ENCODE data around the gene ATF7IP2. TPM values are rescaled to one million over a fixed set of nuclear protein-coding genes. Genes with fewer than 3 reads are reported as not detected.
"Not testable (repeated sequence)": the region's sequence is repeated elsewhere in the genome, so short reads cannot be mapped to it uniquely, and the experiment has no call there.

Gene ATF7IP2
- not detected in 2 replicates for total RNA-seq (2014; rRNA removed; shearing (Covaris generic))

GRCh38 chr16:10385725-10386516 lies at the start of gene ATF7IP2:
Gene ATF7IP2 (plus strand): TSS chr16:10386061. CDS start chr16:10430621, 44,560 bp downstream.
- H3K36me3 ChIP-seq = no peaks in the 10 kb centered on the region
- DNase-seq = no peak
- H3K4me1 ChIP-seq = no peaks in the 10 kb centered on the region
- H3K27me3 ChIP-seq = no peaks in the 10 kb centered on the region
- H3K27ac ChIP-seq = no peak within 1 kb of the TSS
- H3K9me3 ChIP-seq (replicated peaks) = no peaks in the 10 kb centered on the region
- H3K4me3 ChIP-seq = no peak within 1 kb of the TSS

GRCh38 chr16:10338426-10338825 lies 47.4 kb upstream of the ATF7IP2 start:
- Histone ChIP-seq H3K36me3 (no peaks in the 10 kb centered on the region), H3K27me3 (no peaks in the 10 kb centered on the region), H3K4me3 (no peak overlapping the region), H3K4me1 (no peaks in the 10 kb centered on the region), H3K27ac (no peak overlapping the region), H3K9me3 (replicated peaks) (no peaks in the 10 kb centered on the region)
- no peak for DNase-seq

- H3K36me3 ChIP-seq = no peaks in the 10 kb centered on the region
- H3K9me3 ChIP-seq (replicated peaks) = no peaks in the 10 kb centered on the region
- DNase-seq = no peak
- no peak overlapping the region for H3K4me3 ChIP-seq
- no peak overlapping the region for H3K27ac ChIP-seq
- H3K4me1 ChIP-seq = no peaks in the 10 kb centered on the region
- H3K27me3 ChIP-seq = no peaks in the 10 kb centered on the region
Measured at GRCh38 chr16:10339777-10340732, 45.8 kb upstream of the ATF7IP2 start.

- H3K36me3 ChIP-seq = no peaks in the 10 kb centered on the region
- no peak overlapping the region for H3K27ac ChIP-seq
- DNase-seq = no peak
- H3K4me3 ChIP-seq = no peak overlapping the region
- no peaks in the 10 kb centered on the region for H3K27me3 ChIP-seq
- H3K4me1 ChIP-seq = no peaks in the 10 kb centered on the region
- H3K9me3 ChIP-seq (replicated peaks) = no peaks in the 10 kb centered on the region
Measured at GRCh38 chr16:10343124-10343760, 42.6 kb upstream of the ATF7IP2 start.

- not testable (repeated sequence) for H3K9me3 ChIP-seq (replicated peaks); H3K4me1 ChIP-seq; DNase-seq; H3K4me3 ChIP-seq; H3K36me3 ChIP-seq; H3K27ac ChIP-seq; H3K27me3 ChIP-seq
Measured at GRCh38 chr16:10344699-10345098, 41.2 kb upstream of the ATF7IP2 start.

- no peaks in the 10 kb centered on the region for H3K4me1 ChIP-seq
- no peak for DNase-seq
- H3K36me3 ChIP-seq = no peaks in the 10 kb centered on the region
- no peak overlapping the region for H3K27ac ChIP-seq
- H3K9me3 ChIP-seq (replicated peaks) = no peaks in the 10 kb centered on the region
- H3K27me3 ChIP-seq = no peaks in the 10 kb centered on the region
- H3K4me3 ChIP-seq = no peak overlapping the region
Measured at GRCh38 chr16:10345629-10346028, 40.2 kb upstream of the ATF7IP2 start.

GRCh38 chr16:10349851-10350250 lies 36.0 kb upstream of the ATF7IP2 start:
- Histone ChIP-seq H3K9me3 (replicated peaks) (no peaks in the 10 kb centered on the region), H3K4me3 (no peak overlapping the region), H3K4me1 (no peaks in the 10 kb centered on the region), H3K27me3 (no peaks in the 10 kb centered on the region), H3K36me3 (no peaks in the 10 kb centered on the region), H3K27ac (no peak overlapping the region)
- no peak for DNase-seq

- H3K9me3 ChIP-seq (replicated peaks) = no peaks in the 10 kb centered on the region
- H3K4me3 ChIP-seq = no peak overlapping the region
- no peaks in the 10 kb centered on the region for H3K27me3 ChIP-seq
- DNase-seq = no peak
- H3K4me1 ChIP-seq = no peaks in the 10 kb centered on the region
- no peaks in the 10 kb centered on the region for H3K36me3 ChIP-seq
- H3K27ac ChIP-seq = no peak overlapping the region
Measured at GRCh38 chr16:10352262-10352661, 33.6 kb upstream of the ATF7IP2 start.

GRCh38 chr16:10355589-10355988 lies 30.3 kb upstream of the ATF7IP2 start:
- no peak for DNase-seq
- no peak overlapping the region for H3K4me3 ChIP-seq
- H3K27ac ChIP-seq = no peak overlapping the region
- H3K9me3 ChIP-seq (replicated peaks) = no peaks in the 10 kb centered on the region
- no peaks in the 10 kb centered on the region for H3K36me3 ChIP-seq
- H3K4me1 ChIP-seq = no peaks in the 10 kb centered on the region
- H3K27me3 ChIP-seq = no peaks in the 10 kb centered on the region

DNA sequence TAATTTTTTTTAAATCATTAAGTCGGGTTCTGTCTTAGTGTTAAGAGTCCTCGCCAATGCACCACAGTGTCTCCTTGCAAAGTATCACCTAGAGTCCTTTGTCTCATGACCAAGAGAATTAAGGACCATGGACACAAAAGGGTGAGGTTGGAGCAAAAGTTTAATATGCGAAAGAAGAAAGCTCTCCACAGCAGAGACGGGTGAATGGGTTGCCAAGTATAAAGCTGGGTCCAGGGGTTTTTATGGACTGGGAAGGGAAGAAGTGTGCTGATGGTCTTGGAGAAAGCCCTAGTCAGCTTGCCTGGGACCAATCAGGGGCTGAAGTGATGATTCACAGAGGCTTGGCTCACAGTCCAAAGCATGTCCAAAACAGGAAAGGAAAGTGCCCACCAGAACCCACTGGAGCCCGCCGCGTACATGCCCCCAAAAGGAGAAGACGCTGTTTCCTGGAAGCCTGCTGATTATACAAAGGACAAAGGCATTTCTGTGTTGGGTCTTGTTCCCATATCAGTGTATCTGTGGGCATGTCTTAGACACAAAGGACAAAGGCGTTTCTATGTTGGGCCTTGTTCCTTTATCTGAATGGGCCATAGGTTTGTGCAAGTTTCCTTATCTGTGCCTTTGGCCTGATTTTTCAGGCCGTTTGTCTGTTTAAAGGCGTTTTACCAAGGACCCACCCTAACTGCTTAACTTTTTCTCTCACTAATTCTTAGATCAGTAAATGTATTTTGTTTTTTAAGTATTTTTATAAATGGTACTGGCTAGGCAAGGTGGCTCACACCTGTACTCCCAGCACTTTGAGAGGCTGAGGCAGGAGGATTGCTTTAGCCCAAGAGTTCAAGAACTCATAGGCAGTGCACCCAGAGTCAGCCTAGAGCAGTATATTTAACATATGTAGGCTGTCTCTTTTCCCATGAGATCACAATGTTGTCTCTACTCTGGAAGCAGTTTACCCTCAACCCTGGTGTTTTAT lies 28.7 kb upstream of the ATF7IP2 start:
- no peak overlapping the region for H3K4me3 ChIP-seq
- H3K27ac ChIP-seq = no peak overlapping the region
- no peaks in the 10 kb centered on the region for H3K4me1 ChIP-seq
- DNase-seq = no peak
- H3K9me3 ChIP-seq (replicated peaks) = no peaks in the 10 kb centered on the region
- no peaks in the 10 kb centered on the region for H3K36me3 ChIP-seq
- no peaks in the 10 kb centered on the region for H3K27me3 ChIP-seq

DNA sequence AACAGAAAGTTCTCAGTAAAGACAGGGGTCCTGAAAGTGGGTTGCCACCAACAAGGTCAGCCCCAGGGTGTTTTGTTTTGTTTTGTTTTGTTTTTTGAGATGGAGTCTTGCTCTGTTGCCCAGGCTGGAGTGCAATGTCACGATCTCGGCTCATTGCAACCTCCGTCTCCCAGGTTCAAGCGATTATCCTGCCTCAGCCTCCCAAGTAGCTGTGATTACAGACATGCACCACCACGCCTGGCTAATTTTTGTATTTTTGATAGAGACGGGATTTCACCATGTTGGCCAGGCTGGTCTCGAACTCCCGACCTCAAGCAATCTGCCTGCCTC lies 24.1 kb upstream of the ATF7IP2 start:
- not testable (repeated sequence) for H3K9me3 ChIP-seq (replicated peaks); H3K27me3 ChIP-seq; H3K4me3 ChIP-seq; H3K4me1 ChIP-seq; DNase-seq; H3K36me3 ChIP-seq; H3K27ac ChIP-seq

- H3K4me3 ChIP-seq = no peak overlapping the region
- H3K27ac ChIP-seq = no peak overlapping the region
- no peaks in the 10 kb centered on the region for H3K4me1 ChIP-seq
- no peaks in the 10 kb centered on the region for H3K9me3 ChIP-seq (replicated peaks)
- DNase-seq = no peak
- no peaks in the 10 kb centered on the region for H3K27me3 ChIP-seq
- H3K36me3 ChIP-seq = no peaks in the 10 kb centered on the region
Measured at GRCh38 chr16:10362077-10362863, 23.6 kb upstream of the ATF7IP2 start.

DNA sequence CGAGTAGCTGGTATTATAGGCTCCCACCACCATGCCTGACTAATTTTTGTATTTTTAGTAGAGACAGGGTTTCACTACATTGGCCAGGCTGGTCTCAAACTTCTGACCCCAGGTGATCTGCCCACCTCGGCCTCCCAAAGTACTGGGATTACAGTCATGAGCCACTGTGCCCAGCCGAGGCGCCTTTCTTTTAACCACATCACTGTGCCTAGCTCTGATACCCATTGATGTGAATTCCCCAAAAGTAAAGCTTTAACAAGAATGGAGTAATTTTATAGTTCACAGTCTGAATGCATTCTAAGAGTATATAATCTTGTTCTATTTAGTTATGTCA lies 23.0 kb upstream of the ATF7IP2 start:
- DNase-seq; H3K27me3 ChIP-seq; H3K36me3 ChIP-seq; H3K27ac ChIP-seq; H3K9me3 ChIP-seq (replicated peaks); H3K4me3 ChIP-seq; H3K4me1 ChIP-seq: not testable (repeated sequence)

GRCh38 chr16:10366619-10367018 lies 19.2 kb upstream of the ATF7IP2 start:
- not testable (repeated sequence) for H3K27ac ChIP-seq; DNase-seq; H3K9me3 ChIP-seq (replicated peaks)

More at GRCh38 chr16:10366619-10367018, 19.2 kb upstream of the ATF7IP2 start:
- H3K27me3 ChIP-seq, H3K36me3 ChIP-seq, H3K4me3 ChIP-seq, H3K4me1 ChIP-seq: not testable (repeated sequence)

All from SJCRH30 (cell line).